ENCODE measurements around the gene SEMA4A.

GRCh38 chr1:156123356-156124196, 29.8 kb upstream of the SEMA4A start:
- peak; percentile 11; the same call in 1 of the 2 replicates for TF ChIP-seq POLR2AphosphoS5 (IDR thresholded peaks at IDR 0.05; ENCODE audit: low read depth, low read length)
- peak; percentile 31; the same call in 1 of the 2 replicates for TF ChIP-seq TAF1 (IDR thresholded peaks at IDR 0.05; ENCODE audit: borderline replicate concordance, insufficient read depth, low read length)

Measured in PFSK-1 (cell line).